ENCODE data around the gene DDX1. TPM values are rescaled to one million over a fixed set of nuclear protein-coding genes. Genes with fewer than 3 reads are reported as not detected.
A peak's percentile ranks its signal among the peaks of the same experiment; 100 is the strongest.

The DDX1 gene
- total and polyA plus RNA-seq, 9 of the 15 experiments (the other 6 are each of a cell fraction or from before 2014, with no cell fraction given), result 116 to 277 (median 232) TPM

- TF ChIP-seq JUN (IDR thresholded peaks at IDR 0.05; ENCODE audit: borderline replicate concordance, low read depth, low read length) (peak; percentile 31; the same call in 1 of the 2 replicates), JUN (CRISPR knock-in tag; IDR thresholded peaks at IDR 0.05; ENCODE audit: borderline replicate concordance) (no peak), HLTF (IDR thresholded peaks at IDR 0.05) (no peak), DPF2 (IDR thresholded peaks at IDR 0.05) (0 out of 2 replicates have a peak, but pooled peaks have one; percentile 24), JUND (IDR thresholded peaks at IDR 0.05; ENCODE audit: borderline replicate concordance, low read depth, low read length) (peak; percentile 83; the same call in 1 of the 2 replicates), JUND (tag; IDR thresholded peaks at IDR 0.05; ENCODE audit: borderline replicate concordance, low read depth, low read length) (peak; percentile 67; the same call in 2 of the 3 replicates), SIX5 (IDR thresholded peaks at IDR 0.05; ENCODE audit: borderline replicate concordance in 1 of 2, insufficient read depth in 1 of 2, low read depth in 1 of 2, low read length in 2 of 2) (no peak), FOSL1 (tag; conservative IDR thresholded peaks at IDR 0.05) (peak; percentile 93), AFF1 (IDR thresholded peaks at IDR 0.05; ENCODE audit: low read depth in 1 of 2, partially characterized antibody in 2 of 2) (no peak), C11orf30 (IDR thresholded peaks at IDR 0.05; ENCODE audit: low read depth) (no peak), ZNF263 (CRISPR knock-in tag; IDR thresholded peaks at IDR 0.05; ENCODE audit: borderline replicate concordance) (no peak)
- TF ChIP-seq, protein P1, sequence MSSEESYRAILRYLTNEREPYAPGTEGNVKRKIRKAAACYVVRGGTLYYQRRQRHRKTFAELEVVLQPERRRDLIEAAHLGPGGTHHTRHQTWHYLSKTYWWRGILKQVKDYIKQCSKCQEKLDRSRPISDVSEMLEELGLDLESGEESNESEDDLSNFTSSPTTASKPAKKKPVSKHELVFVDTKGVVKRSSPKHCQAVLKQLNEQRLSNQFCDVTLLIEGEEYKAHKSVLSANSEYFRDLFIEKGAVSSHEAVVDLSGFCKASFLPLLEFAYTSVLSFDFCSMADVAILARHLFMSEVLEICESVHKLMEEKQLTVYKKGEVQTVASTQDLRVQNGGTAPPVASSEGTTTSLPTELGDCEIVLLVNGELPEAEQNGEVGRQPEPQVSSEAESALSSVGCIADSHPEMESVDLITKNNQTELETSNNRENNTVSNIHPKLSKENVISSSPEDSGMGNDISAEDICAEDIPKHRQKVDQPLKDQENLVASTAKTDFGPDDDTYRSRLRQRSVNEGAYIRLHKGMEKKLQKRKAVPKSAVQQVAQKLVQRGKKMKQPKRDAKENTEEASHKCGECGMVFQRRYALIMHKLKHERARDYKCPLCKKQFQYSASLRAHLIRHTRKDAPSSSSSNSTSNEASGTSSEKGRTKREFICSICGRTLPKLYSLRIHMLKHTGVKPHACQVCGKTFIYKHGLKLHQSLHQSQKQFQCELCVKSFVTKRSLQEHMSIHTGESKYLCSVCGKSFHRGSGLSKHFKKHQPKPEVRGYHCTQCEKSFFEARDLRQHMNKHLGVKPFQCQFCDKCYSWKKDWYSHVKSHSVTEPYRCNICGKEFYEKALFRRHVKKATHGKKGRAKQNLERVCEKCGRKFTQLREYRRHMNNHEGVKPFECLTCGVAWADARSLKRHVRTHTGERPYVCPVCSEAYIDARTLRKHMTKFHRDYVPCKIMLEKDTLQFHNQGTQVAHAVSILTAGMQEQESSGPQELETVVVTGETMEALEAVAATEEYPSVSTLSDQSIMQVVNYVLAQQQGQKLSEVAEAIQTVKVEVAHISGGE (CRISPR knock-in tag; IDR thresholded peaks at IDR 0.05), result peak in 1 of 3 experiments; percentile 69; a peak in 2 of 6 replicates
Measured at GRCh38 chr2:15584767-15585469, 6.8 kb upstream of the DDX1 start (continued).

Measured in K562 (cell line).